HG03139 (cell line): ENCODE results near the gene ARHGEF7.
A peak's percentile ranks its signal among the peaks of the same experiment; 100 is the strongest.

Source experiments
- ATAC-seq: cut with Tn5 transposase; IDR thresholded peaks from one replicate; pipeline ENCODE4 v1.9.1; 2021; ENCODE audit not compliant: unreplicated experiment

The ARHGEF7 gene

DNA sequence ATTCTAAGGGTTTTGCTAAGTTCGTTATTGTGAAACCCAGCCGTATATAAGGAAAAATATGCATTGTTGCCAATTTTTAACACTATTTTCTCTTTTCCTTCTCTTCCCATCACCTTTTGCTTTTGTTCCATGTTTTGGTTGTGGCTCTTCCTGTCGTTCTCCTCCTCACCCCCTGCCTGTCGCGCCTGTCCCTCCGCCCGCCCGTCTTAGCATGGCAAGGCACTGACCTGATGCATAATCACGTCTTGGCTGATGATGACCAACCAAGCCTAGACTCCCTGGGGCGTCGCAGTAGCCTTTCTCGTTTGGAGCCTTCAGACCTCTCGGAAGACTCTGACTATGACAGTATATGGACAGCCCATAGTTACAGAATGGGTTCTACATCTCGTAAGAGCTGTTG is 176.8 kb downstream of the ARHGEF7 start:
- ATAC-seq = no peak

DNA sequence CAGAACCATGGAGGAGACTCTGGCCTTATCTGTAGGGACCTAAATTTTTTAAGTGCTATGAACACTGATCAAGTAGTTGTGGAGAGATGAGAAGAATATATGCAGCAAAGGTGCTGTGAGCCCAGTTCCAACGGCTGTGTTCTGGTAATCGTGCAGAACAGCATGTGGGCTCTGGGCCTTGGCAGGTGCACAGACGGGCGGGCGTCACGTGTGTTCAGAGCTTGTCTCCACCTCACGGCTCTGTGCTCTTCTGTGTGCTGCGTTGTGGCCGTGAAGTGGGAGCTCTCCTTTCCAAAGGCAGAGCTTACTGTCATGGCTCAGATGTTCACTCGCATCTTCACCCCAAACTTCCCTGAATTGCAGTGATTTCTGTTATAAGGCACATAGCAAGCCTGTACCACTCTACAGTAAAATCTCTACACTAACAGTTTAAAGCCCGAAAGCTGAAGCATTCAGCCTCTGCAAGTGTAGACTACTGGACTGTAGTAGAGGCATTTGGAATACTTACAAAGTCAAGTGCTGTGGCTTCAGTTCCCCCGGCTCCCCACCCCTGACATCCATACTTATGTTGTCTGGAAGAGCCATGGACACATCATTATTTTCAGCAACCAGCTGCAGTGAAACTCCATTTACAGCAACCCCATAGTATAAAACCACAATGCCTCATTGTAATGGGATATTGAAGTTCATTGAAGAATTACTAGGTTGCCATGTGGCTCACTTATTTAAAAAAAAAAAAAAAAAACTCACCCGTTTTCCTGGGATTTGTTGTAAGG is 177.8 kb downstream of the ARHGEF7 start:
- no peak for ATAC-seq

DNA sequence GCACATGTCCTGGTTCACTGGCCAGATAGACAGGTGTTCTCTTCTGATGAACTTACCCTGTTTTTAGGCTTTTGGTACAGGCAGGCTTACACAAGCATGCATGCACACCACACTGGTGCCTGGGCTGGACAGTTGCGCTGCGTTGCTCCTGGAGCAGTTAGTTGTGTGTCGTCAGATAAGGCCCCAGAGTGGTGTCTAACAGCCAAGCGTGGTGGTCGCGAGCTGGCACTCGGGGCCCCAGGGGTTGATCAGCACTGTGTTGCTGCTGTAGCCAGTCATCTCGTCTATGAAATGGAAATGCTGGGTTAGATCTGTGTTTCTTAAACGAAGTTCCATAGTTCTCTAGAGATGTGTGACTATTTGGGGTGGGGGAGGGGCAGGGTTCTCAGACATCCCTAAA is 180.8 kb downstream of the ARHGEF7 start:
- no peak for ATAC-seq

DNA sequence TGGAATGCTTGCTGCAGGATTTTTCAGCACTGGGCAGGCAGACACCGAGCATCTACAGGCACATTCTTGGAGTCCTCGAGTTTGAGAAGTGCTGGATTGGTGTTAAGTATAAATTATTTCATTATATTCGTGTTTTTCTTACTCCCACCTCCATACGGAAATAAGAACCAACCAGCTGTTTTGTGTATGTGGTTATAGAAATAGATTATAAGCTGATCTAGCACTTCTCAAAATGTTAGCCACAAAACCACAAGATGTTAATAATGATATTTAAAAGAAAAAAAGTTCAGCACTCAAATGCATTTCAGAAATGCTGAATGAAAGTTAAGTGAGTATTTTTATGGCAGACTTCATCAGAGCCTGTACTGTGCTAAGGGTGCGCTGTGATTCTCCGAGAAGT is 181.3 kb downstream of the ARHGEF7 start:
- ATAC-seq = no peak

DNA sequence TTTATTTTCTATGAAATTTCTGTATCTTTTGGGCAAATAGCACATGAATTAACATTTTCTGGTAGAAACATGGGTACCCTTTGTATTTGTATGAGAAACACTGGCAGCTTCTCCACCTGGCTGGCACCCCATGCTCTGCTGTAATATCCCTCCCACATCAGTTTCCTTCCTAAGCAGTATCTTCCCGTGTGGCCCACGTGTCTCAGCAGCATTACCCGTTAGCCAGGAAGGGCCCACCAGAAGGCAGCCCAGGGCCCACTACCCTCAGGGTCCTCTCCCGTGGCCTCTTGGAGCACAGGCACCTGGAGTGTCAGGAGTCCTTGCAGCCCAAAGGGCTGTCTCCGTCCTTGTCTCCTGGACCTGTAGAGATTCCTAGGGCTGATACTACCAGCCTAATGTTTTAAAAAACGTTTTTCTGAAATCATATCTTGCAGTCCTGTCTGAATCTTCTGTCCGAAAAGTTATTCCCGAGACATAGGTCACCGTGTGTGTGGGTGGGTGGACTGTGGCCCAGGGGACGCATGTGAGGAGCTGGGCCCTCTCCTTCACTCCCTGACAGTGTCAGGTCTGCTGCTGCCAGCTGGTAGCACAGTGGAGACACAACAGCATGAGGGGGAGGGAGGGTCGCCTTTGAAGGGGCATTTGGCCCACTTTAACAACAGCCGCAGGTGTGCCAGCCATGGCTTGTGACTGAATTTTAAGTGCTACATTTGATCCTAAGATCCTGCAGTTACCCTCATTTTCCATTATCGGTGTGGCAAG is 183.3 kb downstream of the ARHGEF7 start:
- ATAC-seq = no peak

DNA sequence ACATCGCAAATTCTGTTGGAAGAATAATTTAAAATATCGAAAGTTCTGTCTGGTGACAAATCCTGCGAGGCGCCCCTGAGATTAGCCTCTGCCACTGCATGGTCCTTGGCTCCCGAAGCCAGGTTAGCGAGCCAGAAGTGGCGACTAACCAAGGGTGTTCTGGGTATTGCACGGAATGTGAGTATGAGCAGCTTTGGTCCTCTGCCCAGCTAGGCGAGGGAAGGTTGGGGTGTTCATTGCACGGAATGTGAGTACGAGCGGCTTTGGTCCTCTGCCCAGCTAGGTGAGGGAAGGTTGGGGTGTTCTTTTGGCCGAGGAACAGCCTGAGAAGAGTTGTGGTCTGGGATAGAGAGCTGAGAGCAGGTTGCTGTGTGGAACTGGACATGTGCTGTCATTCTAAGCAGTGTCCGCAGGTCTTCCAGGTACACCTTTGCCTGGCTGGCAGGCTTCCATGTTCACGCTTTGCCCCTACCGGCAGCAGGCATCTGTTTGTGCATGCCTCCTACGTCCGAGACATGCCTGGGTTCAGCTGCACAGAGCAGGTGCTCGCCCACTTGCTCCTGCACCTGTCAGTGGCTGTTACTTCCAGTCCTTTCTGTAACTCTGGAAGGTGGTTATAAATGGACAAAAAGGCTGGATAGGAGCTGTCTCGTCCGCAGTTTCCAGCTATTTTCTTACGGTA is 187.1 kb downstream of the ARHGEF7 start:
- no peak for ATAC-seq

DNA sequence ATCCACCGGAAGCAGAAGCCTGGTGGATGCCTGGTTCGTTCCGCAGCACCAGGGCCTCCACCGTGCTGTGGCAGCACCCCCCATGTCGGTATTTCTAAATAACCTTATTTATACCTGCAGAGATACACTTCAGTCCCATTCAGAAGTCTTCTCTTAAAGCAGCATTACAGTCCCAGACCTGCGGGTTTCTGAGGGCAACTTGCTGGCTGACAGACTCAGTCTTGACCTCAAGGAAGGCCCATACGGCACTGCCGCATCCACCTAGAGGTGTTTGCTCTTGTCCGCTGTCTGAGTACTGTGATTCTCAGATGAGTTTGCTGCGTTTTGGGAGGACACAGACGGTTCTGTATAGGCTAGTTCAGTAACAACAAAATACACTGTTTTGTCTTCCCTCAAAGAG is 188.4 kb downstream of the ARHGEF7 start:
- ATAC-seq = no peak

DNA sequence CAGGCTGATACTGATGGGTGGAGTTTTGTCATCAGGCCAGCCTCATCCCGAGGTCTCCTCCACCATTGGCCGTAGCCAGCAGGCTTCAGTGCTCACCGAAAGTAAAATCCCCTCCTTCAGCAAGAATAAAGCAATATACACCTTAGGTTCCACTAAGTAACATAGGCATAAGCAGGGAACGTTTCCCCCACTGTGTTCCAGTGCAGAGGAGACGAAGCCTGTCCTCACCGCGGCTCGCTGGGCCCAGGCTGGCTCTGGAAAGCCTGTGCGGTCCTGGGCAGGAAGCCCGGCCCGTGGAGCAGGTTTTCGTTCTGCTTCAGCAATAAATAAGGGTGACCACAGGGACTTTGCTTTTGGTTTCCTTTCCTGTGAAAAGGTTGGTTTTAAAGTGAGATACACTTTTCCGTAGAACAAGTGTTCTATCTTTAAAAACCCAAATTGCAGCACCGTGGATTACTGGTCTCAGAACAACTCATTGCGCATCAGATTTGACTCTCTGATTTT is 189.0 kb downstream of the ARHGEF7 start:
- ATAC-seq = peak; percentile 90

DNA sequence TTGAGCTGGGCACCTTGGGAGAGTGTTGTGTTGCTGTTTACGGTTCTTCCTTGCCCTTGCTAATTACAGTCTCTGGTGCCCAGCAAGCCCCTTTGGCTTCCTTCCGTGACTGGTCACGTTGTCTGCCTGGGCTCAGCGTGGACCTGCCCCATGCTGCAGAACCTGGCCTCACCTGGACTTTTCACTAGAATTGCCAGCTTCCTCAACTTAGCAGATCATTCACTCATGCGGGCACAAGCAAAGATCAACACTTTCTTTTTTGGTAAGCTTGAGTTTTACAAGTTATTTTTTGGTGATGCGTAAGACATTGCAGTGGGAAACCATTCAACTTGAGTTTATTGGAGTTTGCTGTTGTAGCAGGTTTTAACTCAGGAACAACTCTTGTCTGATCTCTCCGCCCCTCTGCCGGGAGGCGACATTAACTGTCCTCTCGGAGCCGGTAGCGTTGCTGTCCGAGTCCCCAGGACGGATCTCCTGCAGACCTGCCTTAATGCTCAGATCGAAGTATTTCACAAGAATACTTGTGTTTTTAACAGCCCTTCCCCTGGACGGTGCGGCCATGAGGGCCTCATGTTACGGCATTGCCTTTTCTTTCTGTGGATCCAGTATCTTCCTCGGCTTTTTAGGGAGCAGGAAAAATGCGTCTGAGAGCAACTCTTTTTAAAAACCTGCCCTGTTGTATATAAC is 189.6 kb downstream of the ARHGEF7 start:
- ATAC-seq = no peak

DNA sequence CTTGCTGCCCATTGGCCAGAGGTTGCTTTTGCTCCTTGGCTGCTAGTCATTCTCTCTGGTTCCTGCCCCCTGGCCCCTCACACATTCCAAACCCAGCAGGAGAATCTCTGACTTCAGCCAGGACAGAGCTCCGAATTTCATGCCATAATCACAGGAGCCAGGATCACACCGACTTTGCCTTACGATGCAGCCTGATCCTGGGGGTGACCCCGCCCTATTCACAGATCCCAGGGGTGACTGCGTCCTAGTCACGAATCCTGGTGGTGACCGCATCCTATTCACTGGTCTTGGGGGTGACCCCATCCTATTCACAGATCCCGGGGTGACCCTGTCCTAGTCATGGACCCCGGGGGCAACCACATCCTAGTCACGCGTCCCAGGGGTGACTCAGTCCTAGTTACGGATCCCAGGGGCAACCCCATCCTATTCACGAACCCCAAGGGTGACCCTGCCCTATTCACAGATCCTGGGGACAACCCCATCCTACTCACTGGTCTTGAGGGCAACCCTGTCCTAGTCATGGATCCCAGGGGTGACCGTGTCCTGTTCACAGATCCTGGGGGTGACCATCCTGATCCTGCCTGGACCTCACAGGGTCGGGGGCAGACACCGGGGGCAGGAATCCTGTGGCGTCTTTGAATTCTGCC is 198.0 kb downstream of the ARHGEF7 start:
- ATAC-seq = no peak

DNA sequence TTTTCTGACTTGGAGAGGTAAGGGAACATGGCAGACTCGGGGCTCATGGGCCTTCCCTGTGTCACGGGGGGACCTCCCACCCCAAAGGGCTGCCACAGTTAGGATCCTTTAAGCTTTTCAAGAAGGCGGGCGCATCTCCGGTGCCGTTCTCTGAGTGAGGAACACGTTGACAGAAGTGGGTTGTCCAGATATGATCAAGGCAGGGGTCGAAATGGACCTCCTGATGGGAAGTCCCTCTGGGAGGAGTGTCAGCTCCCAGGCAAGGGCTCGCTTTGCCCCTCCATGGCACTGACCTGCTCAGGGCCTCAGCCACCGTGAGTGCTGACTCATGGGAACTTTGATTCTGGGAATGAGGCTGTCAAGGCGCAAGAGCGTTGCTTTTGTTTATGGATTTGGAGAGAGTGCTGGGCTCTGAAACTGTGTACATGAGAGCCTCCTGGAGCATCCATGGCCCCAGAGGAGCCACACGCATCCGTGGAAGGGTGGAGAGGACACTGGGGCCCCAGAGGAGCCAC is 198.9 kb downstream of the ARHGEF7 start:
- no peak for ATAC-seq

DNA sequence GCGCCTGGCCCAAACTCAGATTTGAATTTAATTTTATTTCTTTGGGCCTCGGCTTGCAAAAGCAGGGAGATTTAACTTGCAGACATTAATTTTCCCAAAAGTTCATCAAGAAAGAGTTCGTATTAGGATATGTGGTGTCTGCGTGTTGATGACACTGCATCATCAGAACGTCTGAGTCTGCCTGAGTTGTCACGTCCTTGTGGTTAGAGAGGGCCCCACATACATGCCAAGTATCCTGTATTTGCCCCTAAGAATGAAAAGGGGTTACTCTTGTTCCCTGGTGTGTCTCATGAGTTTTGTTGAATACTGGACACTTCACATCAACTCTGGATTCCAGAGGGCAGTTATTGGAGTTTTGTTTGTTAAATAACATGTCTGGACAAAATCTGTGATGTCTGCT is 199.7 kb downstream of the ARHGEF7 start:
- no peak for ATAC-seq

DNA sequence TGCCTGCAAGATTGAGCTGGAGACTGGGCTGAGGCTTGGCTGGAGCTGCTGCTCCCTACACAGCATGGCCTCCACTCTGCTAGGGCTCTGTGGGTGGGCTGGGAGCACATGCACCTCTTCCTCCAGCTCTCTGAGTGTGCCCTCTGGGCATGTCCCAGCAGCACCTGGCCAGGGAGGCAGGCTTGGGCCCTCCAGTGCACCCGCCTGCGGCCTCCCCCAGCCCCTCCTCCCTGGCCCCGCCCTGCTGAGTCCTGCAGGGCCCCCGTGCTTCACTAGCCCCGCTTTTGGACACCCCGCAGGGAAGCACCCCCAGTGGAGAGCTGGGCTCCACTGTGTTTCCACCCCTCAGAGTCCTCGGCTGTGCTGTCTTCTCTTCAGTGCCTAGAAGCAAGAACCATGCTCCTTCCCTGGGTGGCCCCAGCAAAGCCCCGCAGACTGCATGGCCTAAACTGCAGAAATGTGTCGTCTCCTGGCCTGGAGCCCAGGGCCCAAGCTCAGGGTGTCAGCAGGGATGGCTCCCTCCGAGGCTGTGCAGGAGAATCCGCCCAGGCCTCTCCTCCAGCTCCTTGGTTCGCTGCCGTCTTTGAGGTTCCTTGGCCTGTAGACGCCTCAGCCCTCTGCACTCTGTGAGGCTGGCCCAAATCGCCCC is 200.4 kb downstream of the ARHGEF7 start:
- ATAC-seq = no peak

DNA sequence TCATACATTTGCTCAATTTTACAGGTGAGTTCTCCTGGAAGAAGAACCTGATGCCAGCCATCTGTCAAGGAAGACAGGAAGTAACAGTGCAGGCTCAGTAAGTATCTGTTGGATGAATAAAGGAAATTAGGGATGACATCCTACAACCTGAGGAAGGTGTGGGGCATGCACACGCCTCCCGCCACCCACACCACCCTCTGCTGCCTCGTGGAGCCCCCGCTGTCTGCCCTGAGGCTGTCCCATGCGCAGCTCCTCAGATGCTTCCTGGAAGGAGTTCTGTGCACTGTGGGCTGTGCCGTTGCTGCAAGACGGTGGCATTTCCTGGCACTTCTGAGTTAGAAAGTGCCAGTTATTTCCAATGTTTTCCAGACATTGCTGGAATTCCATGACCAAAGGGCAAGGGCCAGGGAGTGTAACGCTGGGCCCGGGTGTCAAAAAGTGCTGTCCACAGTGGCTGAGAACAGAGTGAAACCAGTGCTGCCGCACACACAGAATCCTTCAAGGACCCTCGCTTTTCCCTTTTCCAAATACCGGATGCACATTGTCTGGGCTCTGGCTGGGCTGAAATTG is 201.1 kb downstream of the ARHGEF7 start:
- ATAC-seq = no peak

DNA sequence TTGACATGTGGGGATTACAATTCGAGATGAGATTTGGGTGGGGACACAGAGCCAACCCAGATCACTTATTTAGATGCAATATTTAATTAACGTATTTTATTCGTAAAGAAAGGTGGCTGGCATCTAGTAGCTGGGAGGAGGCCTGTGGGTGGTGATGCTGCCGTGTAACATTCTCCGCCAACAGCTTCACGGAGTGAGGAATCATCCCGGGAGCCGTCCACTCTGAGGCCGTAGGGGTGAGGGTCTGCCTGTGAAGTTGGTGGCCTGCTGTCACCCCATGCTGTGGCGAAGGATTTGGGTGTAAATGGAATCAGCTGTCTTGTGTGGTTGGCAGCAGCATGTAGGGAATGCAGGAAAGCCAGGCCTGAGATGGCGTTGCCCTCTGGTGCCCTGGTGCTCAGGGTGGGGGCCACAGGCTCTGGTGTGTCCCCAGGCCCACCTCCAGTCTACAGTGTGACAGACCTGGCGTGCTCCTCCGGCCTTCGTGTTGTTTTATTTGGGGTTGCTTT is 202.0 kb downstream of the ARHGEF7 start:
- no peak for ATAC-seq

DNA sequence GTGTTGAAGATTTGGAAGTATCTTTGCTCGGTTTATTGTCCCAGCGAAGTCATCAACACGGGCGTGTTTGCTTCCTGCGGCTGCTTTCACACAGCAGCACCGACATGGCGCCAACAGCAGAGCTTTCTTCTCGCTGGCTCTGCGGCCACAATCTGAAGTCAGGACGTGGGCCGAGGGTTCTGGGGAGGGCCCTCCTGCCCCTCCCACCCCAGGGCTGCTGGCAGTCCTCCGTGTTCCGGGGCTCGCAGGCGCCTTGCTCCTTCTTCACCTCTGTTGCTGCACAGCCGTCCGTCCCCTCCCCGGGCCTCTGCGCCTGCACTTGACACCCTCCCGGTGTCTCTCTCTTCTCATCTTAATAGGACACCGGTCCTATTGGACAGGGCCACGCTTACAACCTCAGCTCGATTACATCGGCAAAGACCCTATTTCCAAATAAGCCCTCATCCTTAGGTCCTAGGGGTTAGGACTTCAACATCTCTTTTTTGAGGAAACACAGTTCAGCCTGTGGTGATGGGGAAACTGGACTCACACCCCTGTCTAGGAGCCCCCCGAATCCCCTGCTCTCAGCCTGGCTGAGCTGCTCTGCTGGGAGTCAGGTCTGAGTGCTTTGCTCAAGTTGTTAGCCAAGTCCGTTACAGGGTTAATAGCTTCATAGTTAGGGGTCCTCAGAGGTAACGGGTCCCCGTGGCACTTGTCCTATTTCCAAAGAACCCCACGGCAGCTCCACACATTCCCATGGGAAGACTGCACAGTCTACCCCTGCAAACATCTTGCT is 202.6 kb downstream of the ARHGEF7 start:
- ATAC-seq = no peak

DNA sequence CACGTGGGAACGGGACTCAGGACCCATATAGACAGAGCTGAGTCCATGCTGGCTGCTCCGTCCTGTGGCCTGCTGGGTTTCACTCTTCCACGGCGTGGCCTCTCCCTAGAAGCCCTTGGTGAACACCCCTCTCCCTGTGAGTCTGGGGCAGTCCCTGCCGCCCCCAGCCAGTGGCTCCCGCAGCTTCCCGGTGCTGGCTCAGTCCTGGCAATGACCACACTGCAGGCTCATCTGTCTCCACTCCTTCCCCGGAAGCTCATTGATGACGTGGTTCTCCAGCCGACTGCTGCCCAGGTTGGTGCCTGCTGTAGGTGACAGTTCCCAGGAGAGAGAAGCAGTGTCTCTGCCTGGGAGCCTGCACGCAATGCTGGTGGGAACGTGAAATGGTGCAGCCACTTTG is 203.3 kb downstream of the ARHGEF7 start:
- no peak for ATAC-seq

DNA sequence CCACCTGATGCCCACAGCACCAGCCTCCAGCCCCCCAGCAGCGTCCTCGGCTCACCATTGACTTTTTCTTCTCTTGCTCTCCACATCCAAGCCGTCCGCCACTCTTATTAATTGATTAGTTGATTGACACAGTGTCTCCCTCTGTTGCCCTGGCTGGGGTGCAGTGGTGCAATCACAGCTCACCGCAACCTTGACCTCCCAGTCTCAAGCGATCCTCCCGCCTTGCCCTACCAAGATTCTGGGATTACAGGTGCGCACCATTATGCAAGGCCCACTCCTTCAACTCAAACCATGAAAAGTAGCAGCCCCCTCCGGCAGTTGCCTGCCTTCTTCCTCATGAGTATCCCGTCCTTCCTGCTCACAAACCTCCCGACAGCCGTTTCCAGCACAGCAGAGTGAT is 204.4 kb downstream of the ARHGEF7 start:
- no peak for ATAC-seq
